HG03064 (cell line): ENCODE measurements around the gene FCN3.

Experiments used
- ATAC-seq: cut with Tn5 transposase; IDR thresholded peaks from one replicate; pipeline ENCODE4 v1.9.1; 2021; ENCODE audit warnings: low read depth; ENCODE audit not compliant: unreplicated experiment

The FCN3 gene

DNA sequence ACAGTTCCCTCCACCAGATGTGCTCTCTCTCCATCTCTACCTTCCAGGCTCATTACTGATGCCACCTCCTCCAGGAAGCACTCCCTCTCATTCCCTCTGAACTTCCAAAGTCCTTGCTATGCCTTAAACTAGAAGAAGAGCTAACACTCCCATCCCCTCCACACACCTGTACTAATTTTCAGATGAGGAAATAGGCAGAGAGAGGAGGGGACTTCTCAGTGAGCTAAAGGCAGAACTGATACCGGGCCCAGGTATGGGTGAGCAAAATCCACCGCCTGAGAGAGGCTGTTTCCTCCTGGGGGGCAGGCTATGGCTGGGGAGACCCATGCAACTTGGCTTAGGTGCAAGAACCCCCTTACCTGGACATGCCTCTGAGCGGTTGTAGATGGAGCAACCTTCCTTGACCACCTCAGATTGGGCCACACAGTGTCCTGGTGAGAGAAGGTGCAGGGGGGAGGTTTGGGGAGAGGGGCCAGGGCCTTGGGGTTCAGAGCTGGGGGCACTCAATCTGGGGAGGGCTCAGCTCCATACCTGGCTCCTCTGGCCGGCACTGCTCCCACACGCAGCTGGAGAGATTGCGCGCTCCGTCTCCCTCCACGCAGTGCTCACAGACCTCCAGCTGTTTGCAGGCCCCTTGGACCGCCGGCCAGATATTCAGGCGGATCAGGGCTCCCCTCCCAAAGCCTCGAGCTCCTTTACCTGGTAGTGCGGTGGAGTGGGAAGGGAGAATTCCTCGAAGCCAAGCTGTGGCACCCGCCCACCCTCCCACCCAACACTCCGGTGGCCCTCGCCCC is 7.5 kb upstream of the FCN3 start:
- ATAC-seq = no peak

DNA sequence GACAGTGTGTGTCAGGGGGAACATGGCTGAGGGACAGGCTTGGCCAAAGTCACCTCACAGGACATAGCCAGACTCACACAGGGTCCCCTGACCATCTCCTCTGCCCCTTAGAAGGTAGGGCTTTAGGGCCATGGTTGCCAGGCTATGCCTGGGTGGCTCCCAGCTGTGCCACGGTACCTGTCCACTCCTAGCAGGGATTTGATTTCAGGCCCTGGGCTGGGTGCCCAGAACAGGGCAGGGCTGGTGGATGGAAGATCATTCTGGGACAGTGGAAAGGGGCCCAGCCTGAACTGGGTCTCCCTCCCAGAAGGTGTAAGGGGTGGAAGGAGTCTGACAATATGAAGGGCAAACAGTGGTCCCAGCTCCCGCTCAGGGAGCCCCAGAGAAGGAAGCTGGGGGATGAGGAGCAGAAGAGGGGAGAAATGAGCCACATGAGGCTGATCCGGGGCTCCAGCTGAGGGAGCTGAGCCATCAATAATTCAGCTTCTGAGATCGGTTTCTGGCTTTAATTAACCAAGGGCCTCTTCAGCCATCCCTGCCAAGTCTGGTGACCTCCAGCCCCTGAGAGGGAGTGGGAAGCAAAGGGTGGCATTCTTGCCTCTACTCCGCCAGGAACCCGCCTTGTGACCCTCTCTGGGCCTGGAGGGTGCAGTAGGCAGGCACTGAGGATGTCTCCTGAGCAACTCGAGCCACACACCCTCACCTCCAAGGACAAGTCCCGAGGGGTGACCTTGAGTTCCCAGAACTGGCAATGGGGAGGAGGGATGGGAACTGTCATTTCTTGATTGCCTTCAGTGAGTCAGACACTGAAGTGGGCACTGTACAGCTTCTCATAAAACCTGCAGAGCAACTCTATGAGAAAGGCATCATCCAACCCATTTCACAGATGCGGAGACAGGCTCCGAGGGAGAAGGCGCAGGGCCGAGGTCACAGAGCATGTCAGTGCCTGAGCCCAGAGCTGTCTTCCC is 6.4 kb upstream of the FCN3 start:
- no peak for ATAC-seq

DNA sequence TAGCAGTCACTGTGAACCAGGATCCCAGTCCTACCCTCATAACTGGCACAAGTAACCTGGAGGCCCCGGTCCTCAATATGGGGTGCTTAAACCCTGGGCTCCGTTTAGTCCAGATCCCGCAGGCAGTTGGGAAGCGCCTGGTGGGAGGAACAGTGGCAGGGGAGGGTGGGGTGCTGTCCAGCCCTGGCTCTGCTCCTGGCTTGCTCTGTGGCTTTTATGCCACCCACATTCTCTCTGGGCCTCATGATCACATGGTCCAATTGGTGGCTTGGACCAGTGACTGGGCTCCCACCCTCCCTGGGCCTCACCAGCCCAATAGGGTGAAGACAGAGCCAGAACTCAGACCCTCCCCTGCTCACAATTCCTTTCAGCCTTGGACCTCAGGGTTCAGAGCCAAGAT is 5.6 kb upstream of the FCN3 start:
- no peak for ATAC-seq

DNA sequence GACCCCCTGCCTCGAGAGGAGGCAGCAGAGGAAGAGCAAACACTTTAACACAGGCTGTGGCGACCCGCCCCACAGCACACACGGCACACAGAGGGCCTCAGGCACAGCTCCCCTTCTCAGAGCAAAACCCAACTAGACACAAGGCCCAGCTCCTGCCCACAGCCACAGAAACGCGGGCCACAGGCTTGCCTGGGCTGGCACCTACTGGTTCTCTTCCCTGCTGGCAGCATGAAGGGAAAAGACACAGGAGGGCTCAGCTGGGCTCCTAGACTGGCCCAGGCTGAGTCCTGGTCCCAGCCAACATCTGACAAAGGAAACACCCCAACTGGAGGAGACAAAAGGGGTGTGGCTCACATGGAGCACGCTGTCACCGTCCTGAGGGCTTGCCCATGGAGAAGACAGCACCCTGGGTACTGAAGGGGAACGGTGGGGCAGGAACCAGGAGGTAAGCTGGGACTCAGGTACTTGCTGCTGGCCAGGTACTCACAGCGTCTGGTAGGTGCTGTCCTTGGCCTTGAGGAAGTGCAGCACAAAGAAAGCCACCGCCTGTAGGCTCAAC is 5.0 kb upstream of the FCN3 start:
- ATAC-seq = no peak

DNA sequence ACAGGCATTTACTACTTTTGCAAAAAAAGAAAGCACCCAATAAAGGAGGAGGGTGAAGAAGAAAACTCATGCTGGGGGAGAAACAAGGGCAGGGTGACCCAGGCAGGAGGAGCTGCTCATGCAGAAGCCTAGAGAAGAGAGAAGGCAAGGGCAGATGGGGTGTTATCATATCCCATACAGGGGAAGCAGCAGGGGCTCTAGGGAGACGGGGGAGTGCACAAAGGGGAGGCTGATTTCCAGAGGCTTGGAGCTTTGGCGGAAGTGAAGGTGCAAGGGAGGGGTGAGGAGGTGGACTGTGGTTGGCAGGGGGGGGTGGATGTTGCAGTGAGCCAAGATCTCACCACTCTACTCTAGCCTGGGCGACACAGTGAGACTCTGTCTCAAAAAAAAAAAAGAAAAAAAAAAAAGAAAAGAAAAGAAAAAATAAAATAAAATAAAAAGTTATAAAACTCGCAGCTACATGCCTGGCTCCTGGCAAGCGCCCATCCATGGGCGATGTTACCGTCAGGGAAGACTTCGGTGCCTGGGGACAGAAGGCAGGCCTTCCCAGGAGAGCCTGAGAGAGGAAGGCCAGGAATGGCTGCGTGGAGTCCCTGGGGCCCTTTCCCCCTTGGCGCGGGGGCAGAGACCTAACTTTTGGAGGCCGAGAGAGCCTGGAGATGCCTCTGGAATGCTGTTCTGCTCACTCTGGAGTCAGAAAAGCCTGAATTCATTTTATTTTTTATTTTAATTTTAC is 3.3 kb upstream of the FCN3 start:
- no peak for ATAC-seq

DNA sequence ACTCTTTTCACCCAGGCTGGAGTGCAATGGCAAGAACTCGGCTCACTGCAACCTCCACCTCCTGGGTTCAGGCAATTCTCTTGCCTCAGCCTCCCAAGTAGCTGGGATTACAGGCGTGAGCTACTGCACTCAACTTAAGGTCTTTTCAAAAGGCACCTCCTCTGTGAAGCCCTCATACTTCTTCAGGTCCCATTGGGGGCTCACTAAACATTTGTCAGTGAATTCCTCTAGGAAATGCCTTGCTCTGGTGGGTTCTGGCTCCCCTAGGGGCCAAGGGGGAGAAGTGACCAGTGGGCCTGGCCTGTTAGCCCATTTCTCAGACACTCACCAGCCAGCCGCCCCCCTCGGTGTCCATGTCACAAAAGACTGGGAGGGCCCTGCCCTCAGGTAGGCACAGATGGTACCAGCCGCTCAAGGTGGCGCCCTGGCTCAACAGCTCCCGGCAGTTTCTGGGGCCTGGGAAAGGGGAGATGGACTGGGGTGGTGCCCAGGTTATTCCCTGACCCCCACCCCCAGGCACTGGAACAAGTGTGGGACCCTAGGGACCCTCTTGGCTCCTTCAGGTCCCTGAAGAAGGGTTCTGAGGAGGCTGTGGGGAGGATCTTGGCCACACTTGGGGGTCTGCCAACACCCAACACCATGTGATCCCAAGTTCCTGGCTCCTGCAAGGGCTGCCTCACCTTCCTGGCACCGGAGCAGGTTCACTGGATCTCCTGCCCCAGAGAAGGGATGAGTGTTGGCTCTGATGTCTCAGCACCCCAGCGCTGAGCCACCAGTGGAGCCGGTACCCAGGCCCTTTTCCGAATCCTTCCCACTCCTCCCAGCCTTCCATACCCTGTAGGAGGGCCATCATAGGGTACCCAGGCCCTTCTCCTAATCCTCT is 1.6 kb downstream of the FCN3 start:
- no peak for ATAC-seq

DNA sequence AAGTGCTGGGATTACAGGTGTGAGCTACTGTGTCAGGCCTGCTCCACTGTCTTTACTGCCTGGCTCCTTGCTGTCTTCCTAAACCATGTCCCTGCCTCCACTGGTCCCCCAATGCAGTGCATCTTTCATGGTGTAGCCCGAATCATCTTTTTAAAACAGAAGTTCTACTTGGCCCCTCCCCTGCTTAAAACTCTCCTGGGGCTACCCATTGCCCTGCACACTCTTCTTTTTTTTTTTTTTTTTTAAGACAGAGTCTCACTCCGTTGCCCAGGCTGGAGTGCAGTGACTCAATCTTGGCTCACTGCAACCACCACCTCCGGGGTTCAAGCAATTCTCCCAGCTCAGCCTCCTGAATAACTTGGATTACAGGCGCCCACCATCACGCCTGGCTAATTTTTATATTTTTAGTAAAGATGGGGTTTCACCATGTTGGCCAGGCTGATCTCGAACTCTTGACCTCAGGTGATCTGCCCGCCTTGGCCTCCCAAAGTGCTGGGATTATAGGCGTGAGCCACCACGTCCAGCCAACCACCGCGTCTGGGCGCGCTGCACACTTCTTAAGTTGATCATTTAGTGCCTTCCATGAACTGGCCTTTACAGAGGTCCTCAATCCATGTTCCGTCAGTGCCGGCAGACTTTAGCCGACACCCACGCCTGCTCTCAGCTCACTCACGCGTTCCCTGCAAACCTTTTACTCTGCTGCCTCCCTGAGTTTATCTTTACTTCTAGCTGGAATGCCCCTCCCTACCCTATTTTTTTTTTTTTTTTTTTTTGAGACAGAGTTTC is 2.4 kb downstream of the FCN3 start:
- ATAC-seq = no peak

DNA sequence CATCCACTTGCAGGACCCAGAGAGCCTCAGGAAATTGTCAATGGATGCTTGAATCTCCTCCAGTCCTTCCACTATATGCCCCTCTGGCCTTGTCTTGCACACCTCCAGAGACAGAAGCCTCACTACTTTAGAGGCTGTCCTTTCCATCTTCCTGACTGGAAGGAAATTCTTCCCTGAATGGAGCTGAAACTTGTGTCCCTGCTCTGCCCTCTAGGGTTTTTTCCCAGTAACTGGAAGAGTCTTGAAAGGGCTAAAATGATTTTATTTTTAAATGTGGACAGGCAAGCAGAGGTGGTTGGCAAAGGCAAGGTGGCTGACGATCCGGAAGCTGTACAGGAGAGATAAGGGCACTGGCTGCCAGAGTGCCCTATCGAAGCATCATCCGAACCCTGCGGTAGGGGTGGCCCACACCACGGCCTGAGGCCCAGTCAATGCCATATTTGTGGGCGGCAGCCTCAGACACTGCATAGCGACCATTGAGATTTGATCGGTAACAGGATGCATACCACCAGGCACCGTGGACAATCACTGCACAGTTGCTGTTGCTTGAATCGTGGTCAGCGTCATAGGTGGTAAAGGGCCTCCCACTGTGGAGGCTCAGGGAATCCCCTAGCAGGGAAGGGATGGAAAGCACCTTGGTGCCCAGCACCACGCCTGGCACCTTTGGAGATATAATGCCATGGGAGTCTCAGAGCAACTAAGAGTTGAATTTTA is 5.6 kb downstream of the FCN3 start:
- no peak for ATAC-seq

DNA sequence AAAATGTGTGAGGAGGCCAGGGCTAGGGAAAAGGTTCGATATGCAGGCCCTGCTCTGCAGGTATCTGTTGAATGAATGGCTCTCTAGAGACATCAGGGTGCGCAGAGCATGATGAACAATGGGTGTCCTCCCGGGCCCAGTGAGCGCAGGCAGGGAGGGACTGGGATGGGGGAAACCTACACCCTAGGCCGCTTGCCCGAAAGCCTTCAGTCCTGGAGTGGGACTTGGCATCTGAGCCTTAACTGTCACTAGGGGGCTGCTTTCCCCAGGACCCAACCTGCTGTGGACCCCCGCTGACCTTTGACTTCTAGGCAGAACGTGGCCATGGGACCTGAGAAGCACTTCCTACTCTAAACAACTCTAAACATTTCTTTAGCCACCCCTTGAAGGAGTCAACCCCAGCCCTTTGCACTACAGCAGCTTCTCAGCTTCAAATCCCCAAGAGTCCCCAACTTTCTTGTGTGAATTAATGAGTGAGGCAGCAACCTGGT is 7.4 kb downstream of the FCN3 start:
- no peak for ATAC-seq

DNA sequence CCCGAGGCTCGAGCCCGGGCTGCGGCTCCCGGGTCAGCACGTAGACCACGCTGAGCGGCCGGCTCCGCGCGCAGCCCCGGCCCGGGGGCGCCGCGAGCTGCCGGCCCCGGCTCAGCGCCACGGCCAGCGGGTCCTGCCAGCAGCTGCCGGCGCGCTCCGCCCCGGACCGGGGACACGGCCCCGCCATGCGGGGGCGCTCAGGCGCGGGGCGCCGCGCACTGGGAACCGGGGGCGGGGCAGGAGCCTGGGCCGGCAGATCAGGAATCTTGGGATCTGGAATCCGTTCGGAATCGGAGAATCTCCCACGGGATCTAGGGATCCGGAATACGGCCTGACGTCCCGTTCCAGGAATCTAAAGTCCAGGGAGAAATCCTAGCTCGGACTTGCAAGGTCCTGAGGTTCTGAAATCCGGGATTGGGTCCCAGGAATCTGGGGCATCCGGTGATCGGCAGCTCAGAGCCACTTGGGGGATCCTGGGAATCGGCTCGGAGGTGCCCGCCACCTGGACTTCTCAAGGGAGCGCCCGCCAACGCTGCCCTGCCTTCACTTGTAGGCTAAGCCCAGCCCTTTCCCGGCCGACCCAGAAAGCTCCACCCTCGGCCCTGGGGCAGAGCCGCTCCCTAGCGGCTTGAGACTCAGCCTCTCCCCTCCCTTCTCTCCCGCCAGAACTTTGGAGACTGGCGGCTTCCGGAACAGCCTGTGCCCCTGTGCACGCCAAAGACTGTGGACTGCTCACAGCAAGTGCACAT is 8.0 kb downstream of the FCN3 start, which contains the start of gene MAP3K6:
Gene MAP3K6 (minus strand): TSS at position 551 of the 749 bp plus-strand sequence. CDS start 364 bp downstream, at position 187.
- ATAC-seq = no peak

DNA sequence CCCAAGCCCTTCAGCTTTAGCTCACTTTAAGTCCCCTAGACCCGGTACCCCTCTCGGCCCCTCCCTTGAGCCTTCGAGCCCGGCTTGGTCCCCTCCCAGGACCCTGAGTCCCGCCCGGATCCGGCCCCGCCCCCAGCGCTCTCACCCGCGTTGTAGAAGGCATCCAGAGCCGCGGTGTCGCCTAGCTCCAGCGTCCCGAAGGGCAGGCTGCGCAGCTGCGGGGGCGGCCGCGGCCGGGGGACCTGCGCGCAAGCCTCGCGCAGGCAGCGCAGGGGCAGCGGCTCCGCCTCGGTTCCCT is 8.6 kb downstream of the FCN3 start:
- ATAC-seq = no peak

DNA sequence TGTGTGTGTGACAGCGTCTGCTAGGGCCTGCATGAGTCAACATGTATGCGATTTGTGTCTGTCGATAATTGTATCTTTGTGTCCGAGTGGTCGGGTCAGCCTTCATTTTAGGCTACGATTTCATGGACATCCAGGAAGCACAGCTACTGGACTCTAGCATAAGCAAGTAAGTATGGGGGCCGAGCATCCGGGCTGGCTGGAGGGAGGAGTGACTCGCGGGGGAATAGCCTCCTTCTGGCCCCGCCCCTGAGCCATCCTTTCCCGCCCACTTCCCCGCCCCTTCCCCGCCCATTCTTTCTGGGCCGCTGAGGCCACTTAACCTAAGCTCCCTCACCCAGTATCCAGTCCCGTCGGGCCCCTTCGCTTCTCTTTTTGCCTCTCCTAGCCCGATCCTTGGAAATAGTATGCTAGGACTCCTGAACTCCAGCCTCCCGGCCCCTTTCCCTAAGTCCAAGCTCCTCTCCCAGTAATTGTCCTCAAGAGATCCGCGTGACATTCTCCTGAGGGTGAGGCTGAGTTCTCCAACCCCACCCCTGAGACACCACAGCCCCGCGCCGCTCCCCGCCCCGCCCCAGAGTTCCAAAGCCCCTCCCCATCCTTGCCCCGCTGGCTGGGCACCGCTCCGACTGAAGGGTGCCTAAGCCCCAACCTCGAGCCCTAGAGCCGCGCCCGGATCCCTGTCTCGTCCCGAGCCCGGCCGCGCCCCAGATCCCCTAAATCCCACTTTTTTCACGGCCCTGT is 9.1 kb downstream of the FCN3 start:
- ATAC-seq = no peak

DNA sequence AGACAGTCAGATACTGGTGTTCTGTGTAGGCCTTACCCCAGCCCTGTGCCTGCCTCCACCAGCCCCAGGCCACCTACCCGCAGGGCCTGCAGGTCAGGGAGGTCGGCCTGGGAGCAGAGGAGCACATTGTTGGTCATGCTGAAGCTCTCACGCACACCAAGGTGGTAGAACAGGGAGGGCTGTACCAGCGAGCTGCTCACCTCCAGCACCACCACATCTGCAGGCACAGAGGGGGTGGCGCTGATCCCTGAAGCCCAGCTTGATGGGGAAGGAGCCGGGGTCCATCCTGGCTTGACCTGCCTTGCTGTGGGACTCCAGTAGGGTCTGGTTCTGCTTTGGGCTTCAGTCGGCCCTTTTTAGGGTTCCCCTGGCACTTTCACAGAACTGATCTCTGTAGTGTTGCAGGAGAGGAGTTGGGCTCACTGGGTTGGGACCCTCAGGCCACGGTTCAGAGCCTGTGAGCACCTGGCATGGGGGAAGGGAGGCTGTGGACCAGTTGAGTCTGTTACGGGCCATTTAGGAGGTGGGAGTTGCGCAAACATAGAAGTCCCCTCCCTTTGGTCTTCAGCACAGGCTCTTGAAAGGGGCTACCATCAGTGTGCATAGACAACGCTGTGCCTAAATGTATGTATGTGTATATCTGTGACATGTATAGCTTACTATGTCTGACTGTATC is 9.8 kb downstream of the FCN3 start:
- no peak for ATAC-seq

DNA sequence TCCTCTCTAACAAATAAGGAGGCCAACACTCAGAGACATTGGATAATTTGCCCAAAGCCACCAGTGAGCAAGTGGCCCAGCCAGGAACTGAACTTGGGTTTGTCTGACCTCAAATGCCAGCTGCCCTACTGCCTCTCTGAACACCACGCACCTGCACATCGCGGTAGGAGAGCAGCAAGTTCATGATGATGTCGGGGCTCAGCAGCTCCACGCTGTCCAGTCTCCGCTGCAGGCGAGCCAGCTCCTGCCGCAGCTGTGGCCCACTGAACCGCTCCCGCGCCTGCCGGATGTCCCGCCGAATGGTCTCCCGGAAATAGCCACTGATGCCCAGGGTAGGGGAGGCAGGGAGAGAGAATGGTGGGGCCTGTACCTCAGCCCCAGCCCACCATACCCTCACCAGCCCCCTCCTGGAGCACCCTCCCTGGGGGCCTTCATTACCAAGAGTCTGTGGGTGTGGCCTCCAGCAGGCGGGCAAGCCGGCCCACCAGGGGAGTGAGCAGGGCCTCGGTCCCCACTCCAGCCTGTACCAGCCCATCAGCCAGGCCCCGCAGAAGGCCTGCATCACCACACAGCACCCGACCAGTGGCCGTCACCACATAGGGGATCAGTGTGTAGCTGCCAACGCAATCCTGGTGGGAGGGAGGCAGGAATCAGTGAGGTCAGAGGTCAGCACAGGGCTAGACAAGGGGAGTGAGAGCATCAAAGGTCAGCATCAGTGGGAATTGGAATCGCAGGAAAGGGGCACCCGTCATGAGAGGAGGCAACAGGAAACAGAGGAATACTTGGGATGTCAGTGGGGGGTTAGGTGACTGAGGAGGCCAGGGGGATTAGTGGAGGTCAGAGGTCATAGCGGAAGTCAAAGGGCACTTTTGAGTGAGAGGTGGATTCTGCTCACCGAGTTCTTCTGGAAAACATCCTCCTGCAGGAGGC is 10.6 kb downstream of the FCN3 start:
- ATAC-seq = no peak

DNA sequence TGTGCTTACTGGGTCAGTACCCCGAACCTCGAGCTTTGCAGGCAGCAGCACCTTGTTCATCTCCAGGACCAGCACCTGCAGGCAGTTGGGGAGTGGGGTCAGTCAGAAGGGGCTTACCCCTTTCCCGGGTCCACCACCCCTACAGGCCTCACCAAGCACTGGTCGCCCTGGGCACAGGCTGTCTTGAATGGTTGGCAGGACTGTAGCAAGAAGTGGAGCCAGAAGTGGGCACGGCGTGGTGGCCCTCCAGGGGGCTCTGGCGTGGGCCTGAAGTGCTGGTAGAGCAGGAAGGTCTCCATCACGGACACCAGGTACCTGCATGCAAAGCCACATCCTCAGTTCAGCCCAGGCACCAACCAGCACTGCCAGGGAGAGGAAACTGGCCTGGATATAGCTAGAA is 13.1 kb downstream of the FCN3 start:
- no peak for ATAC-seq
